HFFc6 (cell line): ENCODE results near the gene TELO2. TPM values are rescaled to one million over a fixed set of nuclear protein-coding genes. Genes with fewer than 3 reads are reported as not detected.

Experiments used
- DNase-seq: peaks from one replicate; pipeline ENCODE4 v3.0.0-alpha.2; 2018
- H3K27ac Mint-ChIP-seq: 2 replicates; pipeline ENCODE4 v1.8.0; 2020; ENCODE audit warnings: mild to moderate bottlenecking, mixed read lengths
- H3K27me3 Mint-ChIP-seq: 2 replicates; pipeline ENCODE4 v1.8.0; 2021; ENCODE audit warnings: mild to moderate bottlenecking, moderate library complexity, mixed read lengths; ENCODE audit not compliant: insufficient read depth
- H3K36me3 Mint-ChIP-seq: 2 replicates; pipeline ENCODE4 v1.8.0; 2021; ENCODE audit warnings: low read depth, mixed read lengths
- H3K4me1 Mint-ChIP-seq: 2 replicates; pipeline ENCODE4 v1.8.0; 2020; ENCODE audit warnings: low read depth, mixed read lengths
- H3K4me3 Mint-ChIP-seq: 2 replicates; pipeline ENCODE4 v1.8.0; 2020; ENCODE audit warnings: mild to moderate bottlenecking, moderate library complexity, mixed read lengths
- H3K9me3 Mint-ChIP-seq: 2 replicates; pipeline ENCODE4 v1.8.0; 2020; ENCODE audit warnings: mild to moderate bottlenecking, mixed read lengths
- total RNA-seq, 6 experiments: library from RNA; stranded (reverse); fragmentation: NEBNext Ultra II Directional; extraction: Animal tissue kit (Norgen Biotek cat#: 25700); gene quantifications; 2 replicates in 1 of 6; 3 replicates in 5 of 6; pipeline ENCODE4 v1.2.3, GENCODE V29; 2021
- TF ChIP-seq, protein P1 (sequence below): fragments of 200-600 bp; sonication (generic); IDR thresholded peaks from 2 replicates; pipeline ENCODE4 v1.5.0; 2021; ENCODE audit warnings: antibody characterized with exemption, mild to moderate bottlenecking

Gene TELO2
- total RNA-seq, 6 experiments from 2014 or later, result 28.6 to 37.4 (median 34.8) TPM

DNA sequence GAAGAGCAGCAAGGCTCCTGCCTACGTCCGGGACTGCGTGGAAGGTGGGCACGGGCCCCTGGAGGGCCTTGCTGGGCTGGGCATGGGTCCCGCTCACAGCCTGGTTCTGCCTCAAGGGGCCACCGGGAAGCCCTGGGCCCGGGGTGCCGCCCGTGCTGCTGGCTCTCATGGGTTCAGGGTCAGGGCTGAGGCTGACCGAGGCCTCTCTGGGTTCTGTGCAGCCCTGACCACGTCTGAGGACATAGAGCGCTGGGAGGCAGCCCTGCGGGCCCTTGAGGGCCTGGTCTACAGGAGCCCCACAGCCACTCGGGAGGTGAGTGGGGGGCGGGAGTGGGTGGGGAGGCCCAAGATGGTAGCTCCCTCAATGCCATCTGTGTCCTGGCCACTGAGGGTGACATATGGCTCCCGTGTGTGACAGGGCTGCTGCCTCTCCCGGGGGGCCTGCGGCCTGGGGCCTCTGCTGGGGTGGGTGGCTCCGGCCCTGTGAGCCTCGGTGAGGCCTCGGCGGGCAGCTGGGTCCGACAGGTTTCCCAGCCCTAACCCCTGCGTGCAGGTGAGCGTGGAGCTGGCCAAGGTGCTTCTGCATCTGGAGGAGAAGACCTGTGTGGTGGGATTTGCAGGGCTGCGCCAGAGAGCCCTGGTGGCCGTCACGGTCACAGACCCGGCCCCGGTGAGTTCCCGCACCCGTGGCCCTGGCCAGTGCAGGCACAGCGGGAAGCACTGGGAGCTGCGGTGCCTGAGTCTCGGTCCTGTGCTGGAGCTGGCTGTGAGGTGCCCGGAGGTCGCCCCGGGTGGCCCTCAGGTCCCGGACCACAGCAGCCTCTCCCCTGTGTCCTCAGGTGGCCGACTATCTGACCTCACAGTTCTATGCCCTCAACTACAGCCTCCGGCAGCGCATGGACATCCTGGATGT, 9.2 kb downstream of the TELO2 start:
- TF ChIP-seq, protein P1, sequence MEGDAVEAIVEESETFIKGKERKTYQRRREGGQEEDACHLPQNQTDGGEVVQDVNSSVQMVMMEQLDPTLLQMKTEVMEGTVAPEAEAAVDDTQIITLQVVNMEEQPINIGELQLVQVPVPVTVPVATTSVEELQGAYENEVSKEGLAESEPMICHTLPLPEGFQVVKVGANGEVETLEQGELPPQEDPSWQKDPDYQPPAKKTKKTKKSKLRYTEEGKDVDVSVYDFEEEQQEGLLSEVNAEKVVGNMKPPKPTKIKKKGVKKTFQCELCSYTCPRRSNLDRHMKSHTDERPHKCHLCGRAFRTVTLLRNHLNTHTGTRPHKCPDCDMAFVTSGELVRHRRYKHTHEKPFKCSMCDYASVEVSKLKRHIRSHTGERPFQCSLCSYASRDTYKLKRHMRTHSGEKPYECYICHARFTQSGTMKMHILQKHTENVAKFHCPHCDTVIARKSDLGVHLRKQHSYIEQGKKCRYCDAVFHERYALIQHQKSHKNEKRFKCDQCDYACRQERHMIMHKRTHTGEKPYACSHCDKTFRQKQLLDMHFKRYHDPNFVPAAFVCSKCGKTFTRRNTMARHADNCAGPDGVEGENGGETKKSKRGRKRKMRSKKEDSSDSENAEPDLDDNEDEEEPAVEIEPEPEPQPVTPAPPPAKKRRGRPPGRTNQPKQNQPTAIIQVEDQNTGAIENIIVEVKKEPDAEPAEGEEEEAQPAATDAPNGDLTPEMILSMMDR, result no peak
- Mint-ChIP-seq H3K27me3 (no peaks in the 10 kb centered on the region; the same call in 1 of the 2 replicates), H3K4me3 (no peak overlapping the region), H3K27ac (no peak overlapping the region), H3K9me3 (no peaks in the 10 kb centered on the region), H3K4me1 (no peaks in the 10 kb centered on the region), H3K36me3 (peaks cover 14% of the 10 kb centered on the region; the same call in 1 of the 2 replicates)
- DNase-seq, result no peak

DNA sequence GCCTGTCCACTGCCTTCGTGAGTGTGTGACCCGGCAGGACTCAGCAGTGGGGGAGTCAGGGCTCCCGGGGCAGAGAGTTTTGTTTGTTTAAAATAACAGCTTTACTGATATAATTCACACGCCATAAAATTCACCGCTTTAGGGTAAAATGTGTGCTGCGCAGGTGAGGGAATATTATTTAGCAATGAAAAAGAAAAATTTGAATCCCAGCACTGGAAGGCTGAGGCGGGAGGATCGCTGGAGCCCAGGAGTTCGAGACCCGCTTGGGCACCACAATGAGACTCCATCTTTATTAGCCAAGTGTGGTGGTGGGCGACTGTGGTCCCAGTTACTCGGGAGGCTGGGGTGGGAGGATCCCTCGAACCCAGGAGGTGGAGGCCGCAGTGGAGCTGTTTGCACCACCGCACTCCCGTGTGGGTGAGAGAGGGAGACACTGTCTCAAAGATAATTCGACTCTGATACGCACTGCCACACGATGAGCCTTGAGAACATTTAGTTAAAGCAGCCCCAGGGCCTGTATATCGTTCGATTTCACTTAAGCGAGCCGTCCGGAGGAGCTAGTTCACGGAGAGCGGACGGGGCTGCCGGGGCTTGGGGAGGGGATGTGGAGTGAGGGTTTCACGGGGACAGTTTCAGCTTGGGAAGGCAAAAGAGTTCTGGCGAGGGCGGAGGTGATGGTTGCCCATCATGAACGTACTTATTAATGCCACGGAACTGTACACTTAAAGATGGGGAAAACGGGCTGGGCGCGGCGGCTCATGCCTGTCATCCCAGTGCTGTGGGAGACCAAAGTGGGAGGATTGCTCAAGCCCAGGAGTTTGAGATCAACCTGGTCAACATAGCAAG, 10.2 kb downstream of the TELO2 start:
- Mint-ChIP-seq H3K9me3 (no peaks in the 10 kb centered on the region), H3K4me3 (no peak overlapping the region), H3K36me3 (peaks cover 14% of the 10 kb centered on the region; the same call in 1 of the 2 replicates), H3K27me3 (no peaks in the 10 kb centered on the region; the same call in 1 of the 2 replicates), H3K27ac (no peak overlapping the region), H3K4me1 (no peaks in the 10 kb centered on the region)
- DNase-seq, result no peak
- TF ChIP-seq, protein P1, result no peak

DNA sequence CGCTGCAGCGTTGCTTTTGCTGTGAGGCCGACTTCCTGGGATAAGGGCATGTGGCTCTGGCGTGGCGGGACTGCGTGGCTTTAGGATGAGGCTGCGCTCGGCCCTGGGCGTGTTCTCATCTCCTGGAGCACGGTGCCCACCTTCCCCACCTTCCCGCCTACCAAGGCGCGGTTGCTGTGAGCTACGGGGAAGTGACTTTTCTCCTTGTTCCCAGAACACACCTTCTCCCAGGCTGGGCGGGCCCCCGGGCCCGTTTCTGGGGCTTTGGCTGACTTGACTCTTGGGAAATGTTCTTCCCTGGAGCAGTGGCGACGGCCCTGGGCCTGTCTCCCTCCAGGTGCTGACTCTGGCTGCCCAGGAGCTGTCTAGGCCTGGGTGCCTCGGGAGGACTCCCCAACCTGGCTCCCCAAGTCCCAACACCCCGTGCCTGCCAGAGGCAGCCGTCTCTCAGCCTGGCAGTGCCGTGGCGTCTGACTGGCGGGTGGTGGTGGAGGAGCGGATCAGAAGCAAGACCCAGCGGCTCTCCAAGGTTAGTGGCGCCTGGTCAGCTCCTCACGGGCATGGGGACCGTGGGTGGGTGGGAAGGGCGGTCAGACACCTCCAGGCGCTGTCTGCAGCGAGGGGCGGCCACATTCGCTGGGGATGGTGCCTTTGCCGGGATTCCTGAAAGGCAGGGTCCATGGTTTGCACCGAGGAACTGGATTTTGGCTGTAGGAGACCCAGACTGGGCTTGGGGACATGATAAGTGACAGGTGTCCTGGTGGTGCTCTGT, 12.1 kb downstream of the TELO2 start:
- H3K4me1 Mint-ChIP-seq, result no peaks in the 10 kb centered on the region
- TF ChIP-seq, protein P1, result no peak
- H3K27ac Mint-ChIP-seq, result no peak overlapping the region
- no peak for DNase-seq
- H3K36me3 Mint-ChIP-seq, result peaks cover 10% of the 10 kb centered on the region; the same call in 1 of the 2 replicates
- H3K9me3 Mint-ChIP-seq, result no peaks in the 10 kb centered on the region
- H3K4me3 Mint-ChIP-seq, result no peak overlapping the region
- H3K27me3 Mint-ChIP-seq, result no peaks in the 10 kb centered on the region

DNA sequence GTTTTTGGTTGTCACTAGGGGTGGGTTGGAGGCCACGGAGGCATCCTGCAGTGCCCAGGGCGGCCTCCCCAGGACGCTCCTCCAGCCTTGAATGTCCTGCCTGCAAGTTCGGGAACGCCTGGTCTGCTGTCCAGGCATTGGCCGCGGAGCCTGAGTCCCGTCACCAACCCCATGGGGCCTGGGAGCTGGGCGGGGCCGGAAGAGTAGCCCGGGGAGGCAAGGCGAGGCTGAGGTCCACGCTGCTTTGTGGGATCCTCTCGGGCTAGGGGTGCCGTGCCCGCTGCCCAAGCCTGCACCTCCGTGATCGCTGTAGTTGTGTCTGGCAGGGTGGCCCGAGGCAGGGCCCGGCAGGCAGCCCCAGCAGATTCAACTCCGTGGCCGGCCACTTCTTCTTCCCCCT, 12.8 kb downstream of the TELO2 start:
- TF ChIP-seq, protein P1, result no peak
- no peak for DNase-seq
- no peak overlapping the region for H3K27ac Mint-ChIP-seq
- no peak overlapping the region for H3K4me3 Mint-ChIP-seq
- peaks cover 10% of the 10 kb centered on the region; the same call in 1 of the 2 replicates for H3K36me3 Mint-ChIP-seq
- no peaks in the 10 kb centered on the region for H3K27me3 Mint-ChIP-seq
- H3K4me1 Mint-ChIP-seq, result no peaks in the 10 kb centered on the region
- no peaks in the 10 kb centered on the region for H3K9me3 Mint-ChIP-seq
